Measurements from ENCODE around the gene PARVG. TPM values are rescaled to one million over a fixed set of nuclear protein-coding genes. Genes with fewer than 3 reads are reported as not detected.

The PARVG gene
- total RNA-seq, 1 donor from 2014 or later = not detected

DNA sequence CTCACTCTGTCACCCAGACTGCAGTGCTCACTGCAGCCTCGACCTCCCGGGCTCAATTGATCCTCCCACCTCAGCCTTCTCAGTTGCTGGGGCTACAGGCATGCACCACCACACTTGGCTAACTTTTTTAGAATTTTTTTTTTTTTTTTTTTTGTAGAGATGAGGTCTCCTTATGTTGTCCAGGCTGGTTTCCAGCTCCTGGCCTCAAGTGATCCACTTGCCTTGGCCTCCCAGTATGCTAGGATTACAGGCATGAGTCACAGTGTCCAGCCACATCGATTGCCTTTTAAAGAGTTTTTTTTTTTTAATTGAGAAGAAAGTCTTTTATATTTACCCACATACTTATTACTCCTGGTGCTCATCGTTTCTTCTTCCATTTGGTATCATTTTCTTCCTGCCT lies 30.0 kb downstream of the PARVG start:
- DNase-seq (ENCODE audit: extremely low read depth, low read depth, low spot score) = no peak

DNA sequence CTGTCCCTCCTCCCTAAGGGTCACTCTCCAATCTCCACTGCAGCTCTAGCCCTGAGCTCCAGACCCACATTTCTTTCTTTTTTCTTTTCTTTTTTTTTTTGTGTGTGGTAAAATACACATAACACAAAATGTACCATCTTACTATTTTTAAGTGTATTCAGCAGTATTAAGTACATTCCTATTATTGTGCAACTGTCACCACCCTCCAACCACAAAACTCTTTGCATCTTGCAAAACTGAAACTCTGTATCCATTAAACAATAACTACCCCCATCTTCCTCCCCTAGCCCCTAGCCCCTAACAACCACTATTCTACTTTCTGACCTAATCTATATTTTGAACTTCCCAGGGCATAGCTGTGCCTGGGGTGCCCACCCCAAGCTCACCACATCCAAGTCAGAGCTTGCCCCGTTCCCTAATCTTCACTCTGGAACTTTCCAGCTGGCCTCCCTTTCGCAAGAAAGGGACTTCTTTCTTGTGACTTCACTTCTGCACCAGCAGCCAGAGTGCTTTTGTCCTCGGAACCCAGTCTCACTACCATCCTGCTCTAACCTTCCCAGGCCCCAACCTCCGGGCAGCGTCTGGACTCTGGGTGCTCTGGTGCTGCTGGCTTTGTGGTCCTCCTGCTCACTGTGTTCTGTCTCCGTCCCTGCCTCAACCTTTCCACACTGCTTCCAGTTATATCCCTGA lies 30.7 kb downstream of the PARVG start:
- DNase-seq (ENCODE audit: extremely low read depth, low read depth, low spot score) = no peak

DNA sequence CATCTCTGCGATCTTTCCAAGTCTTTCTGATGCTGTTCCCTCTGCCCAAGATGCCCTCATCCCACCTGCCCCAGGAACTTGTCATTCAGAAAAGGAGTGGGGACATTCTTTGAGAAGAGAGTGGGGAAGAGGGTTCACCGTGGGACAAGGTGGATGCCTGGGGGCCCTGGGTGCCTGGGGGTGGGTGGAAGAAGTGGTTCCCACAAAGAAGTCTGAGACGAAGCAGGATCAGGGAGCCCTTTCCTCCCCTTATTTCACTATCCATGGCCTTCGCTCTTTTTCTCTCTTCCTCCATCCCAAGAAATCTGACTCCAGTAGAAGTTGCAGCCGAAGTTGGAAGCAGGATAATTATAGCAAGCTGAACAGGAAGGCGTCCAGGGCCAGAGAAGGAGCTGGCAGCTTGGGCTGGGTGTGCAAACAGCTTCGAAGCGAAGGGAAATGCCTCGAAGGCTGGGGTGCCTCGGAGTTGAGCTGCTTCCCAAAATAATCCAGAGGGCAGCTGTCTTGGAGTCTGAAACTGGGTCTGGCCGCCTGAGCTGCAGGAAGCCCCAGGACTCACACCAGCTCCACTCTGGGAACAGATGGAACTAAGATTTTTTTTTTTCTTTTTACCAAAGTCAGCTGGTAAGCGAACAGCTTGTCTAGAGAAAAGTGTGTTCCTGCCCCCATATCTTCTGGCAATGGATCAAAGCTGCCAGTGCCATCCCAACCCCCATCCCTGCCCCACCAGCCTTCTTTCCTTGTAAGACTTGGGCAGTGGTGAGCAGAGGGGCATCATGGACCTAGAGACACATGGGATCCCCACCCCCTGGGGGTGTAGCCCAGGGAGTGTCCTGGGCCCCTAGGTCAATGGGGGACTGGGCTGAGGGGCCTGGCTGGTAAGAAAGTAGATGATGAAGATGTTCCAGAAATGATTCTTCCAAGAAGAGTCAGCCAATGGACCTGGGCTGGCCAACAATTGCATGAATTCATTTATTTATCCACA lies 31.5 kb downstream of the PARVG start:
- DNase-seq (ENCODE audit: extremely low read depth, low read depth, low spot score) = no peak

DNA sequence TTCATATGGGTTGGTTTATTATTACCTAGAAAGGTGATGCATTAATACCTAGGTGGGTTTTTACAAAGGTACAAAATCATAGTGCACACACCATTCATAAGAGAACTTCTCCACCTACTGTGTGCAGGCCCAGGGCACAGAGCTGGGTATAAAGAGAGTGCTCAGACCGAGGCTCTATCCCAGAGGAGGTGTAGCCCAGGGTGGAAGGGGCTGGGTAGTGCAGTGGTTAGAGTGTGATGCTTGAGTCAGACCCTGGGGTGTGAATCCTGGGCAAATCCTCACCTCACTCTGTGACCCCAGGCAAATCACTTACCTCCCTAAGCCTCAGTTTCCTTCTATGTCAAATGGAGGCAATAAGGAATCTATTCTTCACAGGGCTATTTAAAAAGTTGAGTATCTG lies 32.2 kb downstream of the PARVG start:
- DNase-seq (ENCODE audit: extremely low read depth, low read depth, low spot score) = no peak

DNA sequence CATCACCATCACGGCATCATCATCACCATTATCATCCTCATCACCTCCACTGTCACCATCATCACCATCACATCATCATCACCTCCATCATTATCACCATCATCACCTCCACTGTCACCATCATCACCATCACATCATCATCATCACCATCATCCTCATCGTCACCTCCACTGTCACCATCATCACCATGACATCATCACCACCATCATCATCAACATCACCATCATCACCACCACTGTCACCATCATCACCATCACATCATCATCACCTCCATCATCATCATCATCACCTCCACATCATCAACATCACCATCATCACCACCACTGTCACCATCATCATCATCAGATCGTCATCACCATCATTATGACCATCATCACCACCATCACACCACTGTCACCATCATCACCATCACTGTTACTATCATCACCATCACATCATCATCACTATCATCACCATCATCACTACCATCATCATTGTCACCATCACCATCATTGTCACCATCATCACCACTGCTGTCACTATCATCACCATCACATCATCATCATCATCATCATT lies 32.8 kb downstream of the PARVG start:
- DNase-seq (ENCODE audit: extremely low read depth, low read depth, low spot score) = no peak

DNA sequence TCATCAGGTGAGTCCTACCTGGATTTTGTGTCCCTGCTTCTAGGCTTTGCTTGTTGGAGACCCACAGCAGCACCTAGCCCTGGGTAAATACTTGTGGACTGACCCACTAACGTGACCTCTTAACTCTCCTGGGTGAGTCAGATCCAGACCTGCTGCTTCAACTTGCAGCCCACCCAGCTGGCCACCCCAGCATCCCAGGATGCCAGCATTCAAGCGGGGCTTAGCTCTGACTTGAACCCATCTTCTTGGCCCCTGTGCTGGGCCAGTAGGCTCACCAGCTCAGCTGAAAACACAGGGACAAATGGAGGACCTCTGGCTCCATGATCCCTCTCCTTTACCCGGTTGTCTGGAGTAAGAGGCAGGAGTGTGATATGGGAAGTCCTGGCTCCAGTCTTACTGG lies 33.5 kb downstream of the PARVG start:
- no peak for DNase-seq (ENCODE audit: extremely low read depth, low read depth, low spot score)

DNA sequence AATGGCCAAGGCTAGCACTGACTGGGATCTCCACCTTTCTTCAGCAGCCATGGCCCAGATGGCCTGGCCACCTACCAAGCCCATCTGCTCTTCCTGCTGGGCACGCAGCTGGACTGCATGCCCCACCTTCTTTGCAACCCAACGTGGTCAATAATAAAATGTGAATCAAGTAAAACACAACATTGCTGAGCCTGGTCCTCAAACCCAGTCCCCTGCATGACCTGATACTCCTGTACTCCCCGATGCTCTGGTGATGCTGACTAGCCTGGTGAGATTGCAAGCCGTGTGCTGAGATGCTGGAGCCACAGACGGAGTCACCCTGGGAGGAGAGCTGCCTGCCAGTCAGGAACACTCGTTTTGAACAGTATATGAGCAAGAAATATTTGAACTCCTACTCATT lies 34.0 kb downstream of the PARVG start:
- no peak for DNase-seq (ENCODE audit: extremely low read depth, low read depth, low spot score)

DNA sequence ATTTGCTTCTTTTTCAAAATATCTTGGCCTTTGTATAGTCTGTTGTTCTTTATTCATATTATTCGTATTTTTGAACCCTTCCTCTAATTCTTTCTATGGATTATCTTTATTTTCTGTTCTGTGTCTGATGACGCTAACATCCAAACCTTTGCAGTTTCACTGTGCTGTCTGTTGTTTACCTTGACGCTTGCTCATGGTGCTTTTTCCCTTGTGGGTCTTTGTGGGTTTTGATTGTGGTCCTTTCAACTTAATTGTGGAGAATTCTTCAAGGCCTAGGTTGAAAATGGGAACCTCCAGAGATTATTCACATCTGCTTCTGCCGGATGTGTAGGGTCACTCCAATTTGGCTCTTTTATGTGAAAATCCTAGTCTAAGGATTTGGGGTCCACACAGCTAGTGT lies 34.6 kb downstream of the PARVG start:
- no peak for DNase-seq (ENCODE audit: extremely low read depth, low read depth, low spot score)

DNA sequence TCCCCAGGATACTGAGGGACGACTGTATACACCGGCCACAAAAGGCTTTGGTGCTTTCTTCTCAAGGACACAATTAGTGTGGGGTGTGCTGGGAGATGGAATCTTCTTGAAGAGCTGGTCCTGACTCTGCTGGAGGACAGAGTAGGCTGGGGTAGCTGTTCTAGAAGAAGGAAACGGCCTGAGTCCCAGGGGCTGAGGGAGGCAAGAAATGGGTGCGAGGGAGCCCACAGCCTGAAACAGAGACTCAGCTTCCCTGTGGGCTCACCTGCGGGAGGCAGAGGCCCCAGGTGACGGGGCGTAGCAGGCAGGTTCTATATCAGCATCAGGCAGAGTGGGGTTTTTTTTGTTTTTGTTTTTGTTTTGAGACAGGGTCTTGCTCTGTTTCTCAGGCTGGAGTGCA lies 36.6 kb downstream of the PARVG start:
- no peak for DNase-seq (ENCODE audit: extremely low read depth, low read depth, low spot score)

DNA sequence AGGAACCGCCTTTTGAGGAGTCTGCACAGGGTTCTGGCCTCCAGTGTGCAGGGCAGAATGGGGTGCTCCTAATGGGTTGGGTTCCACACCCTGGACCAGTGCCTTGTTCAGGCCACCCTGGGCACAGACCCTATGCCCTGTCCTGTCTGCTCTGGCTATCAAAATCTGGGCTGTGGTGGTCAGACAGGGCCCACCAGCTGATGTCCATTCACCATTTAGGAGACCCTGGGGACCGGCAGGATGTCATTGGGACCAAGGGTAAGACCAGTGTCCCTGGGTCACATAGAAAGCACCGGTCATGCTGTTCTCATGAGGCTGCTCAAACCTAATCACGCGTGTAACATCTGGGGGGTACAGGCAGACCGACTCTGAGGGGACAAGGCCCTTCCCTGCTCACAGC lies 37.3 kb downstream of the PARVG start:
- no peak for DNase-seq (ENCODE audit: extremely low read depth, low read depth, low spot score)

DNA sequence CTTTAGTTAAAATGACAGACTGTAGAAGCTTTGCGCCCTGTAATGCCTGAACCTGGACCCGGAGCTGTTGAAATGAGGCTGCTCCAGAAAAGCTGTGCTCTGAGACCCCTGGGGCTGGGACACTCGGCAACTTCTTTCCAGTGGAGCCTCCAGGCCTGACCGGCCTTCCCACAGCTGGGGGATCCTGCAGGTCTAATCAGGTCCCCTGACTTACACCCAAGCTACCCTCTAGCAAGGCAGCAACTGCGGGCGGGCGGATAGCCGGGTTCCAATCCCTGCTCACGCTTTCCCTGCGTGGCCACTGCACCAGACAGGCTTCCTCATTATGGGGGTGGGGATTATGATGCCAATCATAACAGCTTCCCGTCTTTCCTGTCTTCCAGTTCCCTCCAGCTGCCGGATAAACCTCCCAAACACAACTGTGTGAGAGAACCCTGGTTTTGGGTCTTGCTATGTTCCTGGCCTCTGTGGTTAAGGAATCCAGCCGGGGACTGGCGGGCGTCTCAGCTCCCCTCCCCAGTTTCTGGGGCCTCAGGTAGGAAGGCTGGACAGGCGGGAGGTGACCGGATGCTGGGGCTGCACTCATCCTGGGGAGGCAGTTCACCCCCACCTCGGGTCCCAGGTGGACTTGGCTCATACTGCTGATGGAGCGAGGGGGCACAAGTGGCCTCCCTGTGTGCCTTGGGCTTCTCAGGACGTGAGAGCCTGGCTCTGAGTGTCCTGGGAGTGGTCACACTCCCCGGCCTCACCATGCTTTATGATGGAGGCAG lies 38.6 kb downstream of the PARVG start:
- DNase-seq (ENCODE audit: extremely low read depth, low read depth, low spot score) = no peak

DNA sequence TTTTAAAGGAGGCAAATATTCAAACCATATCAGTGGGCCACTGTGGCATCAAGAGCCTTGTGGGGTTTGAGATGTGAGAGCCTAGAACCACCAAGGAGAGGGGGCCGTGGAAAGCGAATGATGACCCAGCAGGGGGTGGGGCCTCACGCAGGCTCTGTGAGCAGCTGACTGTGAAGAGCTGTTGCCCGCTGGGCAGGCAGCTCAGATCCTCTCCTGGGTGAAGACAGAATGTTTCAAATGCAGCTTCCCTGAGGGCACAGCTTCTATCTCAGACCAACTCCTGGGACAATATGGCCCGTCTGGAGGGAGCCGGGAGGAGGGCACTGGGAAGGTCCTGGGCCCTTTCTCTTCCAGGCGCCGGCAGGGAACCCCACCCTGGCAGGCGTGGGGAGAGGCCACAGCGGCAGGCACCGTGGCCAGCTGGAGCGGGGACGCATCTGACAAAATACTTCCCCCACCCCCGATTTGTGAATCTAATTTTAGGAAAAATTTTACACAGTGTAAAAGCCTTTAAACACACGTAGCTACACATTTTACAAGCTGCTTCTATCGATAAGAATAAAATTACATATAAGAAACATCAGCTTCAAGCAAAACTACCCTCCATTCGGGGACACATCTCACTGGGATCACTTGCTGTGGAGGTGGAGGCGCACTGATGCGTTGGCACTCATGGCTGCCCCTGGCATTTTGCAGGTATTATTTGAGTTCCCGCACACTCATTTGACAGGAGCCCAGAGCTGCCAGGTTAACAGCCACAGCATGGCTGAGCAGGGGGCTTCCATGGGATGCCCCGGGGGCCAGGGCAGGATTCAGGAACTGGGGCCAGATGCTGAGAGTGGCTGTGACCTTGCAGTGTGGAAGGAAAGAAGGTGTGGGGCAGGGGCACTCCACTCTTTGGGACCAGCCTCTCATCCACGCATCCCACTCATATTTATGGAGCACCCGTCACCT lies 40.3 kb downstream of the PARVG start:
- DNase-seq (ENCODE audit: extremely low read depth, low read depth, low spot score) = no peak

DNA sequence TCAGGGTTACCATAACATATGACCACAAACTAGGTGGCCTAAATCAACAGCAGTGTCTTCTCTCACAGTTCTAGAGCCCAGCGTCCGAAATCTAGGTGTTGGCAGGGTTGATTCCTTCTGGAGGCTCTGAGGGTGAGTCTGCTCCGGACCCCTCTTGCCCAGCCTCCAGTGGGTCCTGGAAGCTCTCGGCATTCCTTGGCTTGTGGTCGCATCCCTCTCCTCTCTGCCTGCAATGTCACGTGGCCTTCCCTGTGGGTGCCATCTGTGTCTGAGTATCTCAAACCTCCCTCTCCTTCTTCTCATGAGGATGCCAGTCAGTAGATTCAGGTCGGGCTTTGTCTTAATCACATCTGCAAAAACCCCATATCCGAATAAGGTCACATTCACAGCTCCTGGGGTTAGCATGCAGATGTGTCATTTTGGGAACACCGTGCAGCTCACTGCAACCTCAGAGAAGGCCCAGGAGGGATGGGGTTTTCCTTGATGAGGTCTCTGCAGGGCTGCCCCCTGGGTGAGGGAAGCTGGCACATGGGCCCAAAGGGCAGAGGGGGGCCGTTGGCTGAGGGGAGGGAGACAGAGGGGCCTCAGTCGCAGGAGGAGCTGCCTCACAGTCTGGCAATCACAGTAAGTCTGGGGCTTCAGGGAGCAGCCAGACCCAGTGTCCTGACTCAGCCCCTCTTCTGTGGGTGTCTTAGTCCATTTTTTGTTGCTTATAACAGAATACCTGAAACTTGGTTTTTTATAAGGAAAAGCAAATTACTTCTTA lies 41.2 kb downstream of the PARVG start:
- DNase-seq (ENCODE audit: extremely low read depth, low read depth, low spot score) = no peak

DNA sequence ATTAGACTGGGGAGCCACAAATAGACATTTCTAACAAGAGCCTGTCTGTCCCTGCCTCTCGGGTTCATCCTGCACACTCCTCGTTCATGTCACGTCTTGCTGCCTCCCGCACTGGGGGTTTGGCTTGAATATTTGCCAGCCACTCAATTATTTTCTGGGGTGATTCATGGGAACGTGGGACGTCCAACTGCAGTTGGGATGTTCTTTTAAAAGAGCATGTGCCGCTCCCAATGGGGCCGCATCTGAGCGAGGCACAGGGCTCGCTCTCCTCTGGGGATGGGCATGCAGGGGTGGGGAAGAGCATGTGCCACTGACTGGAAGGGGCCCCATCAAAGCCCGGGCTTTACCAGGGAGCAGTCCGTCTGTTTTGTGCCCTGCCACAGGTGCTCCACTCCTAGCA lies 43.4 kb downstream of the PARVG start:
- no peak for DNase-seq (ENCODE audit: extremely low read depth, low read depth, low spot score)

DNA sequence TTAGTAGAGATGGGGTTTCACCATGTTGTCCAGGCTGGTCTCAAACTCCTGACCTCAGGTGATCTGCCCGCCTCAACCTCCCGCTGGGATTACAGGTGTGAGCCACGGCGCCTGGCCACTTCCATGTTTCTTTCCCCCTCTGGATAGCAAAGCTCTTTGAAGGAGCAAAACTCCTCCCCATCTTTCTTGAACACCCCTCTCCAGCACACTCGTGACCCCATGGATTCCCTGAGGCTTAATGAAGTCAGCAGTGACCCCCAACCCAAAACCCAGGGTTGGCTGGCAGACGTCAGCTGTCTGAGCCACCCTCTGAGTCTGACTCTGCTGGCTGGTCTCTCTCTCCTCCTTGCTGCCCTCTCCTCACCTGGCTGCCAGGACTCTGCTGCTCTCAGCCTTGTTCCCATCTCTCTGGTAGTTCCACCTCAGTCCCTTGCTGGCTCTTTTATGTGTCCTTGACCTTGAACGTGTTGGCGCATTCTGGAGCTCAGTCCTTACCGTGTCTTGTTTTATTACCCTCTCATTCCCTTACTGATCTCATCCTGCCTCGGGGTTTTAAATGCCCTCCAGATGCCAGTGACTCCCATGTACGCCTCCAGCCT lies 44.5 kb downstream of the PARVG start:
- no peak for DNase-seq (ENCODE audit: extremely low read depth, low read depth, low spot score)

DNA sequence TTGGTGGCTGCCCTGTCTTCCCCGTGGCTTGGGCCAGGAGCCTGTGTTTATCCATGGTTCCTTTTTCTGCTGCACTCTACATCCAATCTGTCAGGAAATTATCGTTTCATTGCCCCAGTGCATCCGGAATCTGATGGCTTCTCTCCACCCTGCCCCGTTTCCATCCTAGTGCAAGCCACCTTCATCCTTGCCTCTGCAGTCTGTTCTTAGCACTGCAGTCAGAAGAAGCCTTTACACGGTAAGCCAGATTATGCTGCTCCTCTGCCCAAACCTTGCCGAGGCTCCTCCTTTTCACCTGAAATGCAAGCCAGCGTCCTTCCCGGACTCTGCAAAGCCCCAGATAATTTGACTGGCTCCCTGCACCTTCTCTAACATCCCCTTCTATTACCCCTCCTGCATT lies 45.1 kb downstream of the PARVG start:
- DNase-seq (ENCODE audit: extremely low read depth, low read depth, low spot score) = no peak

DNA sequence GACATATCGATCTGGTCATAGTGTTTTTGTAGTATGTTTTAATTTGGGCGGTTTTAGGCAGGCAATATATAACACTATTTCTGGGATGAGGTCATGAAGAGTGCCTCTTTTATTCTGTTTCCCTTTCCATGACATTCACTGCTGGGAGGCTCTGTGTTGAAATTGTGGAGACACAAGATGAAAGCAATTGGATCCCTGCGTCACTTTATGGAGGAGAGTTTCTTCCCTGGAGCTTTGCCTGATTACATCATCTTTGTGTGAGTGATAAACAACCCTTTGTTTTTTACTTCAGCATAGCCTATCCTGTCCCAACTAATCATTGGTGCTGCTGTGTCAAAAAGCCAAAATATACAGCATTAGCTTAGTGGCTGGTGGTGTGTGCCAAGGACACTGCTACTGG lies 48.6 kb downstream of the PARVG start:
- no peak for DNase-seq (ENCODE audit: extremely low read depth, low read depth, low spot score)

DNA sequence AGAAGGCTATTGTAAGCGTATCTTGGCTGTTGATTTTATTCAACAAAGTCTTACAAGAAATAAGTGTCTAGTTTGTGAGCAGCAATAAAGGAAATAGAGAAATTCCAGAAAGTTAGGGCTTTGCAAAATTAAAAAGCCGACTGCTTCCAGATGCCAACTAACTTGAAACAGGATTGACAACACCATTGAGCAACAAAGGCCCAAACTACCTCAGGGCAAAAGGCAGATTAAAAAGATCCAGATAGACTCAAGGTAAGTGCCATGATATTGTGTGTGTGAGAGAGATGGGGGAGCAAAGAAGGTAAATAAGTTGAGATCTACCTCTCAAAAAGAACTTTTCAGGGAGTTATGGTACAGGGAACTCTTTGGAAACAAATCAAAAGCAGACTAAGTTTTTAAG lies 49.1 kb downstream of the PARVG start:
- no peak for DNase-seq (ENCODE audit: extremely low read depth, low read depth, low spot score)

DNA sequence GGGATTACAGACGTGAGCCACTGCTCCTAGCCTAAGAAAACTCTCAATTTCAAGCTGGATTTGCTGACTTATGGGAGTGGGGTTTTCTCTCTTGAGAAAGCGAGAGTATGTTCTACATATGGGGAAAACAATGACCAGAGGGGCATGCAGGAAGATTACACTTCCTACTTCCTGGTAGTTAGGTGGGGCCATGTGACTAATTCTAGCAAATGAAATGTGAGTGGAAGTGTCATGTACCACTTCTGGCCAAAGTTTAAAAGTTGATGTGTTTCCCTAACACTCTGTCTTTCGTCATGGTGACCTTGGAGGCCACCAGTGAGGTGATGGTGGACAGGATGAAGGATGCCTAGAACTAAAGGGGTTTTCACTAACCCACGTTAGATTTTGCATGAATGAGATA lies 50.5 kb downstream of the PARVG start:
- no peak for DNase-seq (ENCODE audit: extremely low read depth, low read depth, low spot score)
